Measurements from ENCODE around the gene C16orf46. TPM values are rescaled to one million over a fixed set of nuclear protein-coding genes. Genes with fewer than 3 reads are reported as not detected.

The C16orf46 gene
- total RNA-seq, 1 experiment from 2014 or later = 1.7 TPM

GRCh38 chr16:81061871-81062608, 15.0 kb downstream of the C16orf46 start:
- H3K27ac ChIP-seq (ENCODE audit: low read depth, low read length) = no peak overlapping the region
- no peaks in the 10 kb centered on the region for H3K27me3 ChIP-seq (ENCODE audit: insufficient read depth, low read length)
- ATAC-seq (no peak), DNase-seq (ENCODE audit: low read depth, low spot score) (no peak)
- no peak overlapping the region for H3K4me2 ChIP-seq (ENCODE audit: low read length)
- no peak overlapping the region for H2AFZ ChIP-seq (ENCODE audit: low read depth, low read length, poor library complexity, severe bottlenecking)
- ChIA-PET POLR2A (no interaction called here), RAD21 (ENCODE audit: low non-redundant PET in 1 of 2, low total read pairs in 2 of 2, uncharacterized antibody in 2 of 2, unreplicated experiment in 2 of 2) (no interaction called here), CTCF (no interaction called here)
- no peak overlapping the region for H3K4me3 ChIP-seq (replicated peaks in 1 of 2; ENCODE audit: low read depth in 1 of 2, low read length in 2 of 2)
- H3K79me2 ChIP-seq (ENCODE audit: insufficient read depth, low read length) = no peaks in the 10 kb centered on the region
- no peak overlapping the region for H3K9ac ChIP-seq (ENCODE audit: low read length)
- TF ChIP-seq ZFX (IDR thresholded peaks at IDR 0.05) = no peak
- TF ChIP-seq, protein P1, sequence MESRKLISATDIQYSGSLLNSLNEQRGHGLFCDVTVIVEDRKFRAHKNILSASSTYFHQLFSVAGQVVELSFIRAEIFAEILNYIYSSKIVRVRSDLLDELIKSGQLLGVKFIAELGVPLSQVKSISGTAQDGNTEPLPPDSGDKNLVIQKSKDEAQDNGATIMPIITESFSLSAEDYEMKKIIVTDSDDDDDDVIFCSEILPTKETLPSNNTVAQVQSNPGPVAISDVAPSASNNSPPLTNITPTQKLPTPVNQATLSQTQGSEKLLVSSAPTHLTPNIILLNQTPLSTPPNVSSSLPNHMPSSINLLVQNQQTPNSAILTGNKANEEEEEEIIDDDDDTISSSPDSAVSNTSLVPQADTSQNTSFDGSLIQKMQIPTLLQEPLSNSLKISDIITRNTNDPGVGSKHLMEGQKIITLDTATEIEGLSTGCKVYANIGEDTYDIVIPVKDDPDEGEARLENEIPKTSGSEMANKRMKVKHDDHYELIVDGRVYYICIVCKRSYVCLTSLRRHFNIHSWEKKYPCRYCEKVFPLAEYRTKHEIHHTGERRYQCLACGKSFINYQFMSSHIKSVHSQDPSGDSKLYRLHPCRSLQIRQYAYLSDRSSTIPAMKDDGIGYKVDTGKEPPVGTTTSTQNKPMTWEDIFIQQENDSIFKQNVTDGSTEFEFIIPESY (IDR thresholded peaks at IDR 0.05; ENCODE audit: extremely low read depth, insufficient replicate concordance, low read length) = no peak
- TF ChIP-seq MAX (IDR thresholded peaks at IDR 0.05) = no peak
- no peak for TF ChIP-seq RAD21 (IDR thresholded peaks at IDR 0.05; ENCODE audit: low read depth)
- TF ChIP-seq CEBPB (IDR thresholded peaks at IDR 0.05; ENCODE audit: low read depth) = no peak
- no peak for TF ChIP-seq JUND (IDR thresholded peaks at IDR 0.05)
- TF ChIP-seq ELF1 (IDR thresholded peaks at IDR 0.05; ENCODE audit: borderline replicate concordance, low read depth) = no peak
- TF ChIP-seq ATF3 (IDR thresholded peaks at IDR 0.05) = no peak
- no peak for TF ChIP-seq POLR2AphosphoS5 (IDR thresholded peaks at IDR 0.05; ENCODE audit: low read depth, low read length)
- no peak for TF ChIP-seq EZH2phosphoT487 (IDR thresholded peaks at IDR 0.05; ENCODE audit: borderline replicate concordance)
- H3K9me2 ChIP-seq (ENCODE audit: insufficient read depth) = no peaks in the 10 kb centered on the region
- no peaks in the 10 kb centered on the region for H3K4me1 ChIP-seq (ENCODE audit: control insufficient read depth in 1 of 2, insufficient read depth in 2 of 2, low read length in 2 of 2)
- intact Hi-C loops (cut with micrococcal nuclease) = no loop called here
- no peaks in the 10 kb centered on the region for H4K20me1 ChIP-seq (ENCODE audit: insufficient read depth)
- no TSS peak for BruUV-seq (replicated peaks)
- no peaks in the 10 kb centered on the region for H3K36me3 ChIP-seq (ENCODE audit: control insufficient read depth in 1 of 2, insufficient read depth in 2 of 2, low read length in 2 of 2)
- H3K9me3 ChIP-seq (ENCODE audit: control insufficient read depth in 1 of 2, insufficient read depth in 1 of 2, low read depth in 1 of 2, low read length in 2 of 2) = no peaks in the 10 kb centered on the region
